Mammary epithelial cell (primary cell): Measurements from ENCODE around the gene BCDIN3D.

ENCODE experiments used
- CTCF ChIP-seq, 2 donors: IDR thresholded peaks in 1 of 2; conservative IDR thresholded peaks in 1 of 2; 2 replicates each; pipeline ENCODE4 v1.5.1; 2011 to 2012; ENCODE audit warnings: inconsistent platforms in 2 of 2, low read length in 2 of 2, mild to moderate bottlenecking in 2 of 2, control low read depth in 1 of 2, low read depth in 1 of 2; ENCODE audit not compliant: insufficient read depth in 1 of 2; ENCODE audit errors: extremely low read depth in 1 of 2
- EZH2 ChIP-seq: IDR thresholded peaks from 2 replicates; pipeline ENCODE4 v1.6.1; 2012; ENCODE audit warnings: low read length, inconsistent platforms, borderline replicate concordance

- no peak for TF ChIP-seq CTCF (conservative IDR thresholded peaks at IDR 0.05 in 1 of 2, IDR thresholded peaks at IDR 0.05 in 1 of 2; ENCODE audit: extremely low read depth in 1 of 2, insufficient read depth in 1 of 2, low read depth in 1 of 2, low read length in 2 of 2)
- TF ChIP-seq EZH2, result no peak
Observed at GRCh38 chr12:49872381-49872780, 29.5 kb upstream of the BCDIN3D start.
